NB4 (cell line): Measurements from ENCODE around the gene HYDIN.

Experiments
- DNase-seq: peaks from one replicate; pipeline ENCODE4 v3.0.0; 2010; ENCODE audit warnings: low read depth
- H3K4me3 ChIP-seq: one replicate; pipeline ENCODE4 v1.5.1; 2011; ENCODE audit warnings: mild to moderate bottlenecking, low read depth, low read length, moderate library complexity
- MYC ChIP-seq: IDR thresholded peaks from 2 replicates; pipeline ENCODE4 v1.6.1; 2011; ENCODE audit warnings: low read depth, low read length
- POLR2A ChIP-seq: IDR thresholded peaks from 2 replicates; pipeline ENCODE4 v1.6.1; 2011; ENCODE audit warnings: mild to moderate bottlenecking; ENCODE audit not compliant: insufficient read length; ENCODE audit errors: extremely low read depth
- TF ChIP-seq, protein P1 (sequence below): IDR thresholded peaks from one replicate; pipeline ENCODE4 v1.5.1; 2012; ENCODE audit warnings: low read depth, low read length
- TF ChIP-seq, protein P2 (sequence below): IDR thresholded peaks from 2 replicates; pipeline ENCODE4 v1.6.1; 2011; ENCODE audit warnings: low read depth, low read length

Gene HYDIN

DNA sequence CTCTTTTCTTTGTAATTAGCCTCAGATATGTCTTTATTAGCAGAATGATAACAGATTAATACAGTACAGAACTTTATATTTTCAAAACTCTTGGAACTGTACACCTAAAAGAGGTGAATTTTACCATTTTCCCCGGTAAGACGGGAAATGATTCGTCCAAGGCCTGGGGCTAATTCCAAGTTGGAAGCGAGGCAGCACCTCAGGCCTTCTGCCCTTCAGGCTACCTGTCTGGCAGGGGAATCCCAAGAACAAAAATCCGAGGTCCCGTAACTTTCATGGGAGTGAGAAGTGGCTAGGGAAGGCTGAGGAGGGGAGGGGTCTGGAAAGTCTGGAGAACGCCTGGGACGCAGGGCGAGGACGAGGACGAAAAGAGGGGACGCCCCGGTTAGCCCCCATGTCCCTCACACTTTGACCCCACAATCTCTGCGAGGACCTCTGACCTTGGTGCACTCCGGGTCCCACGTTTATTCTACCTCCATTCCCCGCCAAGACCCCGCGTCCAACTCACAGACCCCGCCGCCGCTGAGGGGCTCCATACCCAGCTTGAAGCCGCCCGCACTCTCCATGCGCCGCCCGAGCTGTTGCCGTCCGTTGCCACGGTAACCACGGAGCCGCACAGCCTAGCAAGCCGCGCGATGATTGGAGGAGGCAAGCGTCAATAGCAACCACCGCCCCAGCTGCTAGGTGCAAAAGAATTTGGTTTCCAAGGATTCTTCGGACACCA is at the start of gene HYDIN:
TSS of gene HYDIN (minus strand) at position 601 of the 724 bp plus-strand sequence. CDS start 43,827 bp downstream, outside the sequence.
- DNase-seq: no peak
- no peak within 1 kb of the TSS for H3K4me3 ChIP-seq

DNA sequence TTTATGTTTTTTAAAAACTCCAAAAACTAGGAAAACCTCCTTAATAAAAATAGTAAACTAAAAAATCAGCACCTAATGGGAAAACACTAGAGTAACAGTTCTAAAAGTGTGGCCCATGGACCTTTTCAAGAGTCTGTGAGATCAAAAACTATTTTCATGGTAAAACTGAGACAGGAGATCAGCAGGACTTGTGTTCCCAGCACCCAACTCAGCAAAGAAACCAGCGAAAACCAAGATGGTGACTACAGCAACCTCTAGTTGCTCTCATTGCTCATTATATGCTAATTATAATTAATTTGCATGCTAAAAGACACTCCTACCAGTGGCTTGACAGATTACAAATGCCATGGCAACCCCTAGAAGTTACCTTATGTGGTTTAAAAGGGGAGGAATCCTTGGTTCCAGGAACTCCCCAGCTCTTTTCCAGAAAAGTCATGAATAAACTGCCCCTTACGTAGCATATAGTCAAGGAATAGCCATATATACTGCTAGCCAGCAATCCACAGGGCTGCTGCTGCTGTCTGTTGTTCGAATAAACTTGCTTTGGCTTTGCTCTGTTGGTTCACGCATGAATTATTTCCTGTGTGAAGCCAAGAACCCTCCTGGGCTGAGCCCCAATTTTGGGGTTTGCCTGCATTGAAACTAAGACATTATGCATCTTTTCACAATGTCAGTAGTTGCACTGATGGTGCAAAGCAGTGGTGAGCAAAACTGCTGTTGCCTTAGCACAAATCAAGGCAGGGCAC is 46.2 kb upstream of the HYDIN start:
- TF ChIP-seq POLR2A: no peak
- TF ChIP-seq, protein P1, sequence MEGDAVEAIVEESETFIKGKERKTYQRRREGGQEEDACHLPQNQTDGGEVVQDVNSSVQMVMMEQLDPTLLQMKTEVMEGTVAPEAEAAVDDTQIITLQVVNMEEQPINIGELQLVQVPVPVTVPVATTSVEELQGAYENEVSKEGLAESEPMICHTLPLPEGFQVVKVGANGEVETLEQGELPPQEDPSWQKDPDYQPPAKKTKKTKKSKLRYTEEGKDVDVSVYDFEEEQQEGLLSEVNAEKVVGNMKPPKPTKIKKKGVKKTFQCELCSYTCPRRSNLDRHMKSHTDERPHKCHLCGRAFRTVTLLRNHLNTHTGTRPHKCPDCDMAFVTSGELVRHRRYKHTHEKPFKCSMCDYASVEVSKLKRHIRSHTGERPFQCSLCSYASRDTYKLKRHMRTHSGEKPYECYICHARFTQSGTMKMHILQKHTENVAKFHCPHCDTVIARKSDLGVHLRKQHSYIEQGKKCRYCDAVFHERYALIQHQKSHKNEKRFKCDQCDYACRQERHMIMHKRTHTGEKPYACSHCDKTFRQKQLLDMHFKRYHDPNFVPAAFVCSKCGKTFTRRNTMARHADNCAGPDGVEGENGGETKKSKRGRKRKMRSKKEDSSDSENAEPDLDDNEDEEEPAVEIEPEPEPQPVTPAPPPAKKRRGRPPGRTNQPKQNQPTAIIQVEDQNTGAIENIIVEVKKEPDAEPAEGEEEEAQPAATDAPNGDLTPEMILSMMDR: no peak
- TF ChIP-seq, protein P2, sequence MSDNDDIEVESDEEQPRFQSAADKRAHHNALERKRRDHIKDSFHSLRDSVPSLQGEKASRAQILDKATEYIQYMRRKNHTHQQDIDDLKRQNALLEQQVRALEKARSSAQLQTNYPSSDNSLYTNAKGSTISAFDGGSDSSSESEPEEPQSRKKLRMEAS: no peak
- TF ChIP-seq MYC: no peak
- no peak for DNase-seq

More for the DNA sequence above, at the start of gene HYDIN:
- TF ChIP-seq, protein P2: no peak
- no peak for TF ChIP-seq MYC
- TF ChIP-seq, protein P1: no peak
- TF ChIP-seq POLR2A: no peak

DNA sequence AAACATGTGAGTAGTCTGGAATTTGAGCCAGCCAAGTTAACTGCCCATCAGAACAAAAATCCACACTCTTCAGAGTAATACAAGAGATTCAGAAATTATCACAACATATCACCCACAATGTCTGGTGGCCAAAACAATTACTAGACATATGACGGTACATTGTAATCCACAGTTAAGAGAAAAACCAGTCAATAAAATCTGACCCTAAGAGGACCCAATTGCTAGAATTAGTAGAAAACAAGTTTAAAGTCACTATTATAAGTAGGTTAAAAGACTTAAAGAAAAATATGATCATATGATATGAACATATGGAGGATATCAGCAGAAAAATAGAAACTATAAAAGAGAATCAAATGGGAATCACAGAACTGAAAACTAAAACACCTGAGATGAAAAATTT is 42.9 kb upstream of the HYDIN start:
- H3K4me3 ChIP-seq: no peak overlapping the region
- no peak for DNase-seq
- TF ChIP-seq POLR2A (no peak), MYC (no peak)
- TF ChIP-seq, protein P1: no peak
- TF ChIP-seq, protein P2: no peak

More for the DNA sequence above, 46.2 kb upstream of the HYDIN start:
- H3K4me3 ChIP-seq: no peak overlapping the region

DNA sequence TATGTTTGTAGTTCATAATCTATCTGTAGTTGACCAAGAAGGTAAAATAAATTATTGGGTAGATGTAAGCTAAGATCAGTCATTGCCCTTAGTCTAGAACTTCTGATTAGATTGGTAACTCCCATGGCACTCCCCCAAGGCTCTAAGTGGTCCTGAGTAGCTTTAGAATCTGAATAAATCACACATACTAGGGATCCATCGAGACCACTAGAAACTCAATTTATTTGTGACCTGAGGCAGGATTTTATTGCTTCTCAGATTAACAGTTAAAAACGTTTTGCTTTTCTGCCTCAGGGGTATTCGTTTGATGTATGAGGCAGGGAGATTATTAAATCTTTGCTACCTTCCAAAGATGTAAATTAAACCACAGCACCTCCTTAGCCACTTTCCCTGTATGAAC is 33.8 kb upstream of the HYDIN start:
- no peak for DNase-seq
- no peak overlapping the region for H3K4me3 ChIP-seq
- no peak for TF ChIP-seq MYC
- TF ChIP-seq, protein P1: no peak
- TF ChIP-seq, protein P2: no peak
- TF ChIP-seq POLR2A: no peak

DNA sequence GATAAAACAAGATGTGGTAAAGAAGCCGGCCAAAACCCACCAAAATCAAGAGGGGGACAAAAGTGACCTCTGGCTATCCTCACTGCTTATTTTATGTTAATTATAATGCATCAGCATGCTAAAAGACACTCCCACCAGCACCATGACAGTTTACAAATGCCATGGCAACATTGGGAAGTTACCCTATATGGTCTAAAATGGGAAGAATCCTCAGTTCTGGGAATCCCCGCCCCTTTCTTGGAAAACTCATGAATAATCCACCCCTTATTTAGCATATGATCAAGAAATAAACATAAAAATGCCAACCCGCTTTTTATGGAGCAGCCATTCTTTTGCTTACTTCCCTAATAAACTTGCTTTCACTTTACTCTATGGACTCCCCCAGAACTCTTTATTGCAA is 33.1 kb upstream of the HYDIN start:
- no peak for DNase-seq
- no peak overlapping the region for H3K4me3 ChIP-seq
- TF ChIP-seq, protein P2: no peak
- no peak for TF ChIP-seq MYC

DNA sequence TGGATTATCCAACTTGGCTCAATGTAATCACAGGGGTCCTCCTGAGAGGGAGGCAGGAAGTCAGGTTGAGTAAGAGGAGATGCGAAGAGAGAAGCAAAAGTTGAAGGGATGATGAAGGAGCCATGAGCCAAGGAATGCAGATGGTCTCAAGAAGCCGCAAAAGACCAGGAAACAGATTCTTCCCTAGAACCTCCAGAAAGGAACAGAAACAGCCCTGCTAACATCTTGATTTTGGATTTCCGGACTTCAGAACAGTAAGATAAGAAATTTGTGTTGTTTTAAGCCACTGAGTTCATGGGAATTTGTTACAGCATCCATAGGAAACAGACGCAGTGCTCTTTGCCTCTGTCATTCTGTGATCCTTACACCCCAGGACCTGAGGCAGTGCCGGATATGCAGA is 31.9 kb upstream of the HYDIN start:
- TF ChIP-seq, protein P2: no peak
- TF ChIP-seq, protein P1: no peak
- no peak for TF ChIP-seq MYC
- TF ChIP-seq POLR2A: no peak
- no peak for DNase-seq
- no peak overlapping the region for H3K4me3 ChIP-seq
